Fibroblast of the conjunctiva (primary cell): ENCODE measurements around the gene FNTB.

Experiments
- DNase-seq: peaks from one replicate; pipeline ENCODE4 v3.0.0-alpha.2; 2010; ENCODE audit warnings: low read depth

The FNTB gene, protein sequence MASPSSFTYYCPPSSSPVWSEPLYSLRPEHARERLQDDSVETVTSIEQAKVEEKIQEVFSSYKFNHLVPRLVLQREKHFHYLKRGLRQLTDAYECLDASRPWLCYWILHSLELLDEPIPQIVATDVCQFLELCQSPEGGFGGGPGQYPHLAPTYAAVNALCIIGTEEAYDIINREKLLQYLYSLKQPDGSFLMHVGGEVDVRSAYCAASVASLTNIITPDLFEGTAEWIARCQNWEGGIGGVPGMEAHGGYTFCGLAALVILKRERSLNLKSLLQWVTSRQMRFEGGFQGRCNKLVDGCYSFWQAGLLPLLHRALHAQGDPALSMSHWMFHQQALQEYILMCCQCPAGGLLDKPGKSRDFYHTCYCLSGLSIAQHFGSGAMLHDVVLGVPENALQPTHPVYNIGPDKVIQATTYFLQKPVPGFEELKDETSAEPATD

DNA sequence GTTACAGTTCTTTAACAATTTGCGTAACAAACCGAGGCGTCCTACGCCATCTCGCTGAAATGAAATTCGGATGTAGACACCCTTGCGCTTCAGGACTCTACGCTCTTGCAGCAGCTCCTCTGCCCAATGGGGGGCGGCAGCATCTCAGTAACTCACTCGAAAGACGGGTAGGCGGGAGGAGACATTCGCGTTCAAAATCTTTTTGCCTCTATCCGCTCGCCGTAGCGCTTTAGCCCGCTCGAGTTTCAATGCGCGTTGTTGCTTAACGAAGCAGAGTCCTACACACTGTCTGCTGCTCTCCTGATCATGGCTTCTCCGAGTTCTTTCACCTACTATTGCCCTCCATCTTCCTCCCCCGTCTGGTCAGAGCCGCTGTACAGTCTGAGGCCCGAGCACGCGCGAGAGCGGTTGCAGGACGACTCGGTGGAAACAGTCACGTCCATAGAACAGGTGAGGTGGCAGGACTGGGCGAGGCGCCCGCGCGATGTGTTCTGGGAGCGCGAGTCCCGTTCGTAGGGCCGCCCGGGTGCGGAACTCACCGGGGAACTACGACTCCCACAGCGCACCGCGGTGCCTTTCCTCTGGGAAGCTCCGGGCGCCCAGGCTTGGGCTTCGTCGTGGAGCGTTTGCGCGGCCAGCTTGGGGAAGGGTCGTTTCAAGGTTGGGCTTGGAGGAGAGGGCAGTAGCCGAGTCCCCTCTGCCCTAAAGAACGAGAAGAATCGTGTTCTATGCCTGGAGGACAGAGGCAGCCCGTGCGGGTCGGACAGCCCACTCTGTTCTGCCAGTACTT lies at the start of gene FNTB:
Gene FNTB, plus strand, starts transcription at position 248 of the 790 bp plus-strand sequence. Its CDS starts 59 bp downstream, at position 307.
- peak; percentile 92 for DNase-seq

GRCh38 chr14:64937171-64937820 lies 49.4 kb upstream of the FNTB start:
- DNase-seq = no peak

DNA sequence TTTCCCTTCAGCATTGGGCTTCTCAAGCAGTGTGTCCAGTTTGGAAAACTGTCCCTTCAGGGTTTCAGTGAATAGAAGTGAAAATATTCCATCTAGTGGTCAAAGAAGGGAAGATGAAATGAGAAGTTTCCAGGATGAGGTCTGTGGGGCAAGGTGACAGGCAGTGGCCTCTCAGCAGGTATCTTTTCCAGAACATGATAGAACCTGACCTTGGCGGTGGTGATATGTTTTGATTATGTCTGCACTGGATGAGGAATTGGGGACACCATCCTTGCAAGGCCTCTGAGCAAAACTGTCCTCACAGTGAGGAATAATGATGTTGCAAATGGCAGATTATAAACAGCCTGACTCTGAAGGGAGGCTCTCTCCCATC lies 48.9 kb upstream of the FNTB start:
- DNase-seq = no peak

- no peak for DNase-seq
These were observed 47.5 kb upstream of the FNTB start for GRCh38 chr14:64938972-64939816.

- no peak for DNase-seq
These were observed 46.9 kb upstream of the FNTB start for GRCh38 chr14:64939817-64940190.

GRCh38 chr14:64940336-64940910 lies 46.3 kb upstream of the FNTB start:
- no peak for DNase-seq

- no peak for DNase-seq
These were observed 44.1 kb upstream of the FNTB start, which contains the start of gene GPX2 for GRCh38 chr14:64942531-64943111. Gene GPX2 (minus strand): TSS chr14:64942745. CDS start chr14:64942726, 19 bp downstream.

GRCh38 chr14:64943556-64943955 lies 43.1 kb upstream of the FNTB start:
- DNase-seq = no peak

DNA sequence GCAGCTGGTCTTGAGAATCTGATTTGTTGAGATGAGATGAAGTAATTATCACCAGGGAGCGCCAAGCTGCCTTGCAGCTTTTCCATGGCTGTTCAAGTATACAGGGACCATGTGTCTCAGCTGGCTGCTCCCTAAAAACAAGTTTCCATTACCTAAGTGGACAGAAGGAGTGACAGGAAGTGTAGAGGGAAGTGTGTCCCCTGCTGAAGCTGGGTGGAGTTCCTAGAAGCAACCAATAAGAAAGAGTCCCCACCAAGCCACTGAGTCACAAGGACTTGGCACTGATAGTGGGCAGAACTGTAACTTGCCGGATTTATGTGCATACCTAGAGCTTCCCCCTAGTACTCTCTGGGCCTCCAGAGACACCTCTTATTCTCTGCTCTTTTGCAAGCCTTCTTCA lies 42.7 kb upstream of the FNTB start:
- DNase-seq = no peak

- DNase-seq = no peak
These were observed 41.8 kb upstream of the FNTB start for GRCh38 chr14:64944861-64945260.

GRCh38 chr14:64945431-64946178 lies 41.1 kb upstream of the FNTB start:
- no peak for DNase-seq

DNA sequence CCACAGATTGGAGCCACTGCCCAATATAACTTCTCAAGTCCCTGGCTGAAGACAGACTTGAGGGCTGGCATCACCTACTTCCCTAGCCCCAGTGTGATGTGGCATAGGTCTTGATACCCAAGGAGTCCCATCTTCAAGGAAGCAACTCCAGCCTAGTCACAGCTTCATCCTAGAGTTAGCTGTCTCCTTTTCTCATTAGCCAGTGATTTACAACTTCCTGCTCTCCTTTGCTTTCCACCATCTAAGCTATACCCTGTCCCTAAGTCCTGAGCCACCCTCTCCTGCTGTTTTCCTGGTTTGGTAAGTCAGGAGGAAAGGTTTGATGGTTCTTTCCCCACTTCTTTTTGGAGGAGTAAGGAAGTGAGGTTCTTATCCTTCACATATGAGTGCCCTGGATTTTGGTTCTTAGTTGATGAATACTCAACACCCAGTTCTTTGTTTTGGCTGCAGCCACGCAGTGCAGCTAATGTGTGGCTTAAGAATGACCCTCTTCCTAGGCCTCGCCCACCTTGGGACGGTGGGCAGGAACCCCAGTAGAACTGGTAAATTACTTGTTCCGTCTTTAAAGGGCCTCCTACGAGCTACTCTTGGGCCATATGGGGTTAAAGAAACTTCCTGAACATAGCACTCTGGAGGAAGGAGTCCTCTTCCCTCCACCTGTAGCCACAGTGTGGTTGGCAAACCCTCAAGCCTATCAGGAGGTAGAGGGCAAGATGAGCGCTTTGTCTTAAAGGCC lies 40.2 kb upstream of the FNTB start:
- DNase-seq = no peak

DNA sequence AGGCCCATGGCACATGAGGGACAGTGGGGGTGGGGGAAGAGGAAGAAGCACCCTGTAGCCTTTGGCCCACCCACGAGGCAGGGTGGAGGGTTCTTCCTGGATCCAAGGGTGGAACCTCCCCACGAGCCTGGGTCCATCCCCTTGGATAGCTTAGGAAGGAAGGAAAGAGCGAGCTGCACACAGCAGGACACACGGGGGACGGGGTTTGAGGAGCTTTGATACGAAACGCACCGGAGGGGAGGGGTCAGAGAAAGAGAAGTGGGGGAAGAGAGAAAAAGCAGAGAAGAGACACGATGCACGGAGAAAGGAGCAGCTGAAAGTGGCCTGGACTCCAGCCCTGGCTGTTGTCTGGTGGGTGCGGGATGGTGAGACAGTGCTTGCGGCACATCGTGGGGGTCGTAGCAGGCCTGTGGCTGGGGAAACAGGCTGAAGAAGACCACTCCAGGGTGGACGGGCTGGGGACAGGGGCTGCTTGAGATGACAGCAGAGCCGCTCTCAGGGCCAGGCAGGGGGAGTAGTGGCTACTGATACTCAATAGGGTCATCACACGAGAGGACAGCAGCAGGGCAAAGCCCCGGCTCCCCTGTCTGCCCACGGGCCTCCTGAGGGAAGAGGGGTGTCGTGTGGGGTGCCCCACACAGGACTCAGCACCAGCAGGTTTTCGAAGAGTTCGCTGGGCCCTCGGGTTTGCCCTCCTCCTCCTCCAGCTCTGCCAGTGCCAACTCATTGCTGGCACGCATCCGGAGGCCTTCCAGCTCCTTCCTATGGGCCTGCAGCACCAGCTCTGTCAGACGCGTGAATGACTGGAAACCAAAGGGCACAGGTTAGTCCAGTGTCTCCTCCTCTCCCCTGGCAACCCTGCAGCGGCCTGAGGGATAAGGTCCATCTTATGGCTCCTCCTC lies 38.7 kb upstream of the FNTB start:
- DNase-seq = no peak

- no peak for DNase-seq
These were observed 38.0 kb upstream of the FNTB start for GRCh38 chr14:64948612-64949210.

GRCh38 chr14:64950889-64951288 lies 35.8 kb upstream of the FNTB start:
- no peak for DNase-seq

DNA sequence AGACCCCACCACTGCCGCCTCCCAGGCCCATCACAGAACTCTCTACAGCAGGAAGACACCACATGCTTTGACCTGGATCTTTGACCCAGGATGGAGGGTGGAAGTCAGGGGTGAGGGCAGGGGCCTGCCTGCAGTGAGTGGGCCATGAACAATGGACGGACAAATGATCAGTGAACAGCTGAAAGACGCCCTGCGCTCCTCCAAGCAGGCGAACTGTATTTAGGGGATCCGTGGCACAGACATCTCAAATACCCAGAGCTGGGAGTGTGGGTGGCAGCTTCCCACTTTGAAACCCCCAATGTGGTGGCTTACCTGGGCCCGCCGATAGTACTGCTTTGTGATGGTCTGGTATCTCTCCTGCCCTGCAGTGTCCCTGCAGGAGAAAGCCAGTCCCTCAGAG lies 35.4 kb upstream of the FNTB start:
- DNase-seq = no peak

GRCh38 chr14:64951724-64952123 lies 35.0 kb upstream of the FNTB start:
- DNase-seq = no peak
